Keratinocyte (primary cell): ENCODE results near the gene MARCHF9. TPM values are rescaled to one million over a fixed set of nuclear protein-coding genes. Genes with fewer than 3 reads are reported as not detected.

Source experiments
- DNase-seq: peaks from one replicate; pipeline ENCODE4 v3.0.0-alpha.2; 2011; ENCODE audit warnings: low read depth, missing footprints, low spot score
- FAIRE-seq: peaks from 2 replicates; lab custom pipeline; 2011; peaks lifted over from hg19 to GRCh38; lab: Jason Lieb, UNC
- H2AFZ ChIP-seq: 2 replicates; pipeline ENCODE4 v1.6.0; 2012; ENCODE audit warnings: low read length, control low read depth, inconsistent platforms; ENCODE audit not compliant: control insufficient read depth
- H3K27ac ChIP-seq: 2 replicates; pipeline ENCODE4 v1.5.1; 2011; ENCODE audit warnings: low read length; ENCODE audit not compliant: control insufficient read depth, insufficient read depth
- H3K27me3 ChIP-seq: 3 replicates; pipeline ENCODE4 v1.6.0; 2011; ENCODE audit warnings: low read length; ENCODE audit not compliant: control insufficient read depth, insufficient read depth; ENCODE audit errors: extremely low read depth
- H3K36me3 ChIP-seq, 2 experiments: 2 replicates in 1 of 2; 3 replicates in 1 of 2; pipeline ENCODE4 v1.5.1; 2011; ENCODE audit warnings: low read length in 2 of 2, mild to moderate bottlenecking in 1 of 2; ENCODE audit not compliant: control insufficient read depth in 2 of 2, insufficient read depth in 2 of 2; ENCODE audit errors: extremely low read depth in 1 of 2
- H3K4me1 ChIP-seq: 3 replicates; pipeline ENCODE4 v1.5.1; 2011; ENCODE audit warnings: low read length; ENCODE audit not compliant: control insufficient read depth, insufficient read depth; ENCODE audit errors: extremely low read depth
- H3K4me2 ChIP-seq: 3 replicates; pipeline ENCODE4 v1.6.0; 2011; ENCODE audit warnings: low read depth, low read length; ENCODE audit not compliant: control insufficient read depth, insufficient read depth; ENCODE audit errors: extremely low read depth
- H3K4me3 ChIP-seq, 3 experiments: fragments of 200-600 bp in 1 of 3; sonication (generic) in 1 of 3; 2 replicates in 2 of 3; 3 replicates in 1 of 3; pipeline ENCODE4 v1.5.1; 2011 to 2016; ENCODE audit warnings: low read length in 3 of 3, mild to moderate bottlenecking in 3 of 3, control low read depth in 2 of 3, inconsistent platforms in 1 of 3, low read depth in 1 of 3, mixed read lengths in 1 of 3, mixed run types in 1 of 3, moderate library complexity in 1 of 3; ENCODE audit not compliant: control insufficient read depth in 2 of 3, insufficient read depth in 2 of 3; ENCODE audit errors: extremely low read depth in 1 of 3
- H3K79me2 ChIP-seq: 2 replicates; pipeline ENCODE4 v1.6.0; 2012; ENCODE audit warnings: low read length; ENCODE audit not compliant: control insufficient read depth, insufficient read depth
- H3K9ac ChIP-seq: 3 replicates; pipeline ENCODE4 v1.6.0; 2011; ENCODE audit warnings: low read length; ENCODE audit not compliant: control insufficient read depth, insufficient read depth; ENCODE audit errors: extremely low read depth
- H3K9me1 ChIP-seq: 3 replicates; pipeline ENCODE4 v1.6.0; 2011; ENCODE audit warnings: low read length; ENCODE audit not compliant: control insufficient read depth, insufficient read depth; ENCODE audit errors: extremely low read depth
- H3K9me3 ChIP-seq: 2 replicates; pipeline ENCODE4 v1.5.1; 2012; ENCODE audit warnings: low read depth, low read length; ENCODE audit not compliant: control insufficient read depth
- H4K20me1 ChIP-seq: 3 replicates; pipeline ENCODE4 v1.6.0; 2011; ENCODE audit warnings: low read length; ENCODE audit not compliant: control insufficient read depth, insufficient read depth; ENCODE audit errors: extremely low read depth
- EZH2 ChIP-seq: IDR thresholded peaks from one replicate; pipeline ENCODE4 v1.6.1; 2012; ENCODE audit warnings: inconsistent platforms, mild to moderate bottlenecking, low read length, moderate library complexity
- dilution Hi-C: fragments of 300-500 bp; cut with MboI; formaldehyde crosslinking; loops from one replicate; pipeline ENCODE4 v1.7.0; 2020; ENCODE audit warnings: low sequenced_read_pairs; ENCODE audit not compliant: extremely low pct_ligation_motif_present
- polyA plus RNA-seq, 5 experiments: library from polyadenylated mRNA; depleted of rRNA in 3 of 5; stranded (reverse) in 3 of 5; stranded (forward) in 1 of 5; unstranded in 1 of 5; fragments of >200 nt; gene quantifications; 1 replicate in 1 of 5; 2 replicates in 3 of 5; 3 replicates in 1 of 5; pipeline versions ENCODE4 v1.2.1 to v1.2.3, GENCODE V29; 2011 to 2012; ENCODE audit warnings: missing spikeins in 2 of 5, low read depth in 1 of 5, low replicate concordance in 1 of 5
- TF ChIP-seq, protein P1 (sequence below), 3 experiments: IDR thresholded peaks in 1 of 3; conservative IDR thresholded peaks in 1 of 3; optimal IDR thresholded peaks in 1 of 3; 2 replicates in 2 of 3; 3 replicates in 1 of 3; pipeline versions ENCODE3 to v1.5.1; 2011; ENCODE audit warnings: low read length in 3 of 3, mild to moderate bottlenecking in 3 of 3, moderate library complexity in 2 of 3, control low read depth in 1 of 3, inconsistent platforms in 1 of 3; ENCODE audit not compliant: insufficient read depth in 2 of 3; ENCODE audit errors: extremely low read depth in 1 of 3

MARCHF9 gene
- polyA plus RNA-seq, 1 donor (not counting 4 experiments of a cell fraction or from before 2014, with no cell fraction given) = 10.9 TPM

DNA sequence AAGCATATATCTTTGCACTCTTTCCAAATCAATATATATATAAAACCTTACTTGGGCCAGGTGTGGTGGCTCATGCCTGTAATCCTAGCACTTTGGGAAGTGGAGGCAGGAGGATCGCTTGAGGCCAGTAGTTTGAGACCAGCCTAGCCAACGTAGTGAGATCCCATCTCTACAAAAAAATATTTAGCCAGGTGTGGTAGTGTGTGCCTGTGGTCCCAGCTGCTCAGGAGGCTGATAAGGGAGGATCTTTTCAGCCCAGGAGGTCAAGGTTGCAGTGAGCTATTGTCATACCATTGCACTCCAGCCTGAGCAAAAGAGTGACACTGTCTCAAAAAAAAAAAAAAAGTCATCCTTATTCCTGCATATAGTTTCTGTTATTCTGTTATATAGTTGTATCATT, 46.6 kb upstream of the MARCHF9 start:
- Histone ChIP-seq H3K4me3 (no peak overlapping the region), H3K4me1 (no peaks in the 10 kb centered on the region), H3K27ac (no peak overlapping the region), H3K9ac (no peak overlapping the region), H2AFZ (no peak overlapping the region), H3K27me3 (no peaks in the 10 kb centered on the region), H3K36me3 (peaks cover 0 to 6% of the 10 kb centered on the region in 2 experiments), H3K79me2 (no peaks in the 10 kb centered on the region), H3K9me3 (no peaks in the 10 kb centered on the region), H3K4me2 (no peak overlapping the region), H3K9me1 (no peaks in the 10 kb centered on the region), H4K20me1 (no peaks in the 10 kb centered on the region)
- TF ChIP-seq, protein P1, sequence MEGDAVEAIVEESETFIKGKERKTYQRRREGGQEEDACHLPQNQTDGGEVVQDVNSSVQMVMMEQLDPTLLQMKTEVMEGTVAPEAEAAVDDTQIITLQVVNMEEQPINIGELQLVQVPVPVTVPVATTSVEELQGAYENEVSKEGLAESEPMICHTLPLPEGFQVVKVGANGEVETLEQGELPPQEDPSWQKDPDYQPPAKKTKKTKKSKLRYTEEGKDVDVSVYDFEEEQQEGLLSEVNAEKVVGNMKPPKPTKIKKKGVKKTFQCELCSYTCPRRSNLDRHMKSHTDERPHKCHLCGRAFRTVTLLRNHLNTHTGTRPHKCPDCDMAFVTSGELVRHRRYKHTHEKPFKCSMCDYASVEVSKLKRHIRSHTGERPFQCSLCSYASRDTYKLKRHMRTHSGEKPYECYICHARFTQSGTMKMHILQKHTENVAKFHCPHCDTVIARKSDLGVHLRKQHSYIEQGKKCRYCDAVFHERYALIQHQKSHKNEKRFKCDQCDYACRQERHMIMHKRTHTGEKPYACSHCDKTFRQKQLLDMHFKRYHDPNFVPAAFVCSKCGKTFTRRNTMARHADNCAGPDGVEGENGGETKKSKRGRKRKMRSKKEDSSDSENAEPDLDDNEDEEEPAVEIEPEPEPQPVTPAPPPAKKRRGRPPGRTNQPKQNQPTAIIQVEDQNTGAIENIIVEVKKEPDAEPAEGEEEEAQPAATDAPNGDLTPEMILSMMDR (optimal IDR thresholded peaks at IDR 0.05 in 1 of 3, IDR thresholded peaks at IDR 0.05 in 1 of 3, conservative IDR thresholded peaks at IDR 0.05 in 1 of 3; ENCODE audit: extremely low read depth in 1 of 3, insufficient read depth in 2 of 3, low read length in 3 of 3) = no peak
- no peak for TF ChIP-seq EZH2
- dilution Hi-C loops = no loop called here
- FAIRE-seq = no peak
- no peak for DNase-seq

DNA sequence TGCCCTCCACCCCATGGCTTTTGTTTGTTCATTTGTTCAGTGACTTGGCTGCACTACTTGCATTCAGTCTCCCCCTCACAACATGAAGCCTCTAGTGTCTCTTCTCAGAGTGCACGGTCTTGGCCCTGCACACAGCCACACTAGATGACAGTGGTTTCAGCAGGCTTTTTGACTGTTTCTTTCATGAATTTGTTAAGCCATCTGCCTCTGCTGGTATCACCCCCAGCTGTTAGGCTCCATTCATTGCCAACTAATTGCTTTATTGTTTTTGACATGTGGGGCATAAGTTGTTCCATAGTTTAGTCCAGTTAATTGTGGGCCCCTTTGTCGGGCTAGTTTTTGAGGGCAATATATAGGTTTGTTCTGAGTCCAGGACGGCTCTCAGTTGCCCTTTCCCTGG, 42.2 kb upstream of the MARCHF9 start:
- Histone ChIP-seq H3K27me3 (no peaks in the 10 kb centered on the region), H3K4me2 (no peak overlapping the region), H2AFZ (no peak overlapping the region), H3K9me1 (no peaks in the 10 kb centered on the region), H3K36me3 (peaks cover 4 to 5% of the 10 kb centered on the region in 2 experiments), H3K4me3 (no peak overlapping the region), H3K27ac (no peak overlapping the region), H4K20me1 (no peaks in the 10 kb centered on the region), H3K9ac (no peak overlapping the region), H3K4me1 (no peaks in the 10 kb centered on the region), H3K9me3 (no peaks in the 10 kb centered on the region), H3K79me2 (no peaks in the 10 kb centered on the region)
- no peak for DNase-seq
- dilution Hi-C loops = no loop called here
- TF ChIP-seq, protein P1 (optimal IDR thresholded peaks at IDR 0.05 in 1 of 3, IDR thresholded peaks at IDR 0.05 in 1 of 3, conservative IDR thresholded peaks at IDR 0.05 in 1 of 3; ENCODE audit: extremely low read depth in 1 of 3, insufficient read depth in 2 of 3, low read length in 3 of 3) = no peak
- TF ChIP-seq EZH2 = no peak
- no peak for FAIRE-seq
